Cerebellar nuclear complex (tissue), 1 donor: ENCODE data around the gene SLC9A5.

Source experiments
- DNase-seq, 2 experiments: peaks; one replicate each; lab custom pipeline; 2025; lab: John Stamatoyannopoulos, UW

The SLC9A5 gene

GRCh38 chr16:67310561-67310960 is 61.8 kb downstream of the SLC9A5 start:
- no peak for DNase-seq

DNA sequence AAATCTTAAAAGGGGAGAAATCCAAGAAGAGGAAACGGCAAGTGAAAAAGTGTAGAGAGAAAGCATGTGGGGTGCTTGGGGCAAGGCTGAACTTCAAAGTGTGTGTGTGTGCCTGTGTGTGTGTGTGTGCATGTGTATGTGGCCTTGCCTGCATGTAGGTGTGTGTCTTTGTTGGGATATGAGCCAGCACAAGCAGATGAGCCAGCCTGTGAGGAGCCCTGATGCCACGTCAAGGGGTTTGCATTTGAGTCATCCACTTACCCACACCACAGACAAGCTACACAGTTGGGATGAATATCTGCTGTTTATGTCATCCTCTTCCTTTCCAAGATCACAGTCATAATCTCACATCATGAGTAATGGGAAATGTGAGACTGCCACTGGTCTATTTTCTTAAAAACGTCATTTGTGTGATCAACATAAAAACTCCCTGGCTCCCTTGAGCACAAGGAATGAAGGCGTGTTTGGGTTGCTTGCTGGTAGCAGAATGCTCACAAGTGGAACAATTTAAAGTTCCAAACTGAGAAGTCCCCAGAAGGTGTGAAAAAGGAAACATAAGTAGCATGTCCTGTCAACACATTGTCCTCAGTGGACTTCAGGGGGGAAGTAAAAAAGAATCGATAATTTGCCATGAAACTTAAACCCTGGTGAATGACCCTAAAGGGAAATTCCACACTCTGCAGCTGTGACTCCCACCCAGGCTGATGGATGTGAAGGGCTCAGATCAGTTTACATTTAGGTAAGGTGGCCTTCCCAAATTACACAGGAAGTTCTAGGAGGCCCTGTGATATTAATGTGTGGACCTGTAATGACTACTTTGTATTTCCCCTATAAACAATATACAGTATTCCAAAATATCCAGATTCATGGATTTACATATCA is 63.1 kb downstream of the SLC9A5 start:
- no peak for DNase-seq

DNA sequence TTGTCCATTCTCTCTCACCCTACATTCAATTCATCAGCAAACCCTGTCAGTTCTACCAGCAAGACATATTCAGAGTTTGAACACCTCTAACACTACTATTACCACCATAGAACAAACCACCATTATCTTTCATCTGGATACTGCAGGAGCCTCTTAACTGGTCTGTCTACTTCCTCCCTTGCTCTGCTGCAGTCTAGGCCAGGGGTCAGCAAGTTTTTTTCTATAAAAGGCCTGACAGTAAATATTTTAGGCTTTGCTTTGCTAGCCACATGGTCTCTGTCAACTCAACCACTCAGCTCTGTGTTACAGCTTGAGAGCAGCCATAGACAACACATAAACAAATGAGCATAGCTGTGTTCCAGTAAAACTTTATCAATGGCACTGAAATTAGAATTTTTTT is 63.9 kb downstream of the SLC9A5 start:
- no peak for DNase-seq

DNA sequence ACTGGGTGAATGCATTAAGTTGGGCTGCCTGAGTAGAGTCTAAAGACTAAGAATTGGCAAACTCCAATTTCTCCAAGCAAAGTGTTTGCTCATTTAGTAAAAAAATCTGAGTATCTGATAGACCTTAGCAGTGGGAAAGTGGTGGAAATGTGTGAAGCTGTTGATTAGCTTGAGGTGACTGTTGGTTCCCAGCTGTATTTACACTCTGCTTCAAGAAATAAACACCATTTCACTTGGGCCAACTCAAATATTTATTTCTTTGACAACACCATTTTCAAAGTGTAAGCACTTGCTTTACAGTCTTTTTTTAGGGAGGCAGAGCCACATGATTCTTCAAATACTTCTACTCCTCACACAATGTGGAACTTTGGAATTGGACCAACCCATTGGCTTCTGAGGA is 69.1 kb downstream of the SLC9A5 start:
- no peak for DNase-seq
